ENCODE data around the gene RAI1.
"Not testable (repeated sequence)": the region's sequence is repeated elsewhere in the genome, so short reads cannot be mapped to it uniquely, and the experiment has no call there.

Gene RAI1

GRCh38 chr17:17681187-17681743 lies at the start of gene RAI1:
TSS of gene RAI1 (plus strand) at chr17:17681458. CDS start at chr17:17792949, 111,491 bp downstream.
- Histone ChIP-seq H3K36me3 (ENCODE audit: control insufficient read depth in 1 of 2, insufficient read depth in 2 of 2, low read length in 2 of 2) (no peaks in the 10 kb centered on the region), H3K9me3 (ENCODE audit: control insufficient read depth in 1 of 2, low read length in 2 of 2) (no peaks in the 10 kb centered on the region), H3K4me3 (ENCODE audit: low read depth in 1 of 2, low read length in 2 of 2) (peak within 1 kb of the TSS; percentile 77 to 78), H3K27me3 (ENCODE audit: control insufficient read depth in 1 of 2, insufficient read depth in 2 of 2, low read length in 2 of 2) (no peaks in the 10 kb centered on the region), H3K9ac (ENCODE audit: low read depth in 1 of 2, low read length in 2 of 2) (peak within 1 kb of the TSS; percentile 64 to 81), H3K27ac (ENCODE audit: low read depth, low read length) (peak within 1 kb of the TSS; percentile 87), H3K4me1 (ENCODE audit: control insufficient read depth in 1 of 2, insufficient read depth in 2 of 2, low read length in 2 of 2) (peaks cover 22 to 23% of the 10 kb centered on the region in 2 donors)

DNA sequence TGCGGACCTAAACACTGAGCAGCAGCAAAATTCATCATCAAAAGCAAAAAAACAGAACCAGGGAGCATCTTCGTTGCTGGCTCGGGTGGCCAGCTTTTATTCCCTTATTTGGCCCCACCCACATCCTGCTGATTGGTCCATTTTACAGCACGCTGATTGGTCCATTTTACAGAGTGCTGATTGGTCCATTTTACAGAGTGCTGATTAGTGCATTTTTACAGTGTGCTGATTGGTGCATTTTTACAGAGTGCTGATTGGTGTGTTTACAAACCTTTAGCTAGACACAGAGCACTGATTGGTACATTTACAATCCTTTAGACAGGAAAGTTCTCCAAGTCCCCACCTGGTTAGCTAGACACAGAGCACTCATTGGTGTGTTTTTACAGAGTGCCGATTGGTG lies 48.6 kb upstream of the RAI1 start:
- not testable (repeated sequence) for H3K36me3 ChIP-seq (ENCODE audit: control insufficient read depth in 1 of 2, insufficient read depth in 2 of 2, low read length in 2 of 2); H3K4me1 ChIP-seq (ENCODE audit: control insufficient read depth in 1 of 2, insufficient read depth in 2 of 2, low read length in 2 of 2); H3K9me3 ChIP-seq (ENCODE audit: control insufficient read depth in 1 of 2, low read length in 2 of 2); H3K4me3 ChIP-seq (ENCODE audit: low read depth in 1 of 2, low read length in 2 of 2); H3K9ac ChIP-seq (ENCODE audit: low read depth in 1 of 2, low read length in 2 of 2); H3K27ac ChIP-seq (ENCODE audit: low read depth, low read length); H3K27me3 ChIP-seq (ENCODE audit: control insufficient read depth in 1 of 2, insufficient read depth in 2 of 2, low read length in 2 of 2)

- Histone ChIP-seq H3K27ac (ENCODE audit: low read depth, low read length) (no peak overlapping the region), H3K27me3 (ENCODE audit: control insufficient read depth in 1 of 2, insufficient read depth in 2 of 2, low read length in 2 of 2) (no peaks in the 10 kb centered on the region), H3K9me3 (ENCODE audit: control insufficient read depth in 1 of 2, low read length in 2 of 2) (no peaks in the 10 kb centered on the region), H3K36me3 (ENCODE audit: control insufficient read depth in 1 of 2, insufficient read depth in 2 of 2, low read length in 2 of 2) (no peaks in the 10 kb centered on the region), H3K4me3 (ENCODE audit: low read depth in 1 of 2, low read length in 2 of 2) (no peak overlapping the region), H3K9ac (ENCODE audit: low read depth in 1 of 2, low read length in 2 of 2) (no peak overlapping the region), H3K4me1 (ENCODE audit: control insufficient read depth in 1 of 2, insufficient read depth in 2 of 2, low read length in 2 of 2) (peaks cover 0 to 4% of the 10 kb centered on the region in 2 donors)
Observed at GRCh38 chr17:17633310-17633709, 47.9 kb upstream of the RAI1 start.

GRCh38 chr17:17635126-17635525 lies 46.1 kb upstream of the RAI1 start:
- Histone ChIP-seq H3K27me3 (ENCODE audit: control insufficient read depth in 1 of 2, insufficient read depth in 2 of 2, low read length in 2 of 2) (no peaks in the 10 kb centered on the region), H3K4me1 (ENCODE audit: control insufficient read depth in 1 of 2, insufficient read depth in 2 of 2, low read length in 2 of 2) (no peaks in the 10 kb centered on the region), H3K36me3 (ENCODE audit: control insufficient read depth in 1 of 2, insufficient read depth in 2 of 2, low read length in 2 of 2) (no peaks in the 10 kb centered on the region), H3K27ac (ENCODE audit: low read depth, low read length) (no peak overlapping the region), H3K4me3 (ENCODE audit: low read depth in 1 of 2, low read length in 2 of 2) (no peak overlapping the region), H3K9me3 (ENCODE audit: control insufficient read depth in 1 of 2, low read length in 2 of 2) (no peaks in the 10 kb centered on the region), H3K9ac (ENCODE audit: low read depth in 1 of 2, low read length in 2 of 2) (no peak overlapping the region)

GRCh38 chr17:17635537-17636271 lies 45.6 kb upstream of the RAI1 start:
- not testable (repeated sequence) for H3K9ac ChIP-seq (ENCODE audit: low read depth in 1 of 2, low read length in 2 of 2); H3K4me3 ChIP-seq (ENCODE audit: low read depth in 1 of 2, low read length in 2 of 2); H3K4me1 ChIP-seq (ENCODE audit: control insufficient read depth in 1 of 2, insufficient read depth in 2 of 2, low read length in 2 of 2); H3K27me3 ChIP-seq (ENCODE audit: control insufficient read depth in 1 of 2, insufficient read depth in 2 of 2, low read length in 2 of 2); H3K36me3 ChIP-seq (ENCODE audit: control insufficient read depth in 1 of 2, insufficient read depth in 2 of 2, low read length in 2 of 2); H3K9me3 ChIP-seq (ENCODE audit: control insufficient read depth in 1 of 2, low read length in 2 of 2); H3K27ac ChIP-seq (ENCODE audit: low read depth, low read length)

DNA sequence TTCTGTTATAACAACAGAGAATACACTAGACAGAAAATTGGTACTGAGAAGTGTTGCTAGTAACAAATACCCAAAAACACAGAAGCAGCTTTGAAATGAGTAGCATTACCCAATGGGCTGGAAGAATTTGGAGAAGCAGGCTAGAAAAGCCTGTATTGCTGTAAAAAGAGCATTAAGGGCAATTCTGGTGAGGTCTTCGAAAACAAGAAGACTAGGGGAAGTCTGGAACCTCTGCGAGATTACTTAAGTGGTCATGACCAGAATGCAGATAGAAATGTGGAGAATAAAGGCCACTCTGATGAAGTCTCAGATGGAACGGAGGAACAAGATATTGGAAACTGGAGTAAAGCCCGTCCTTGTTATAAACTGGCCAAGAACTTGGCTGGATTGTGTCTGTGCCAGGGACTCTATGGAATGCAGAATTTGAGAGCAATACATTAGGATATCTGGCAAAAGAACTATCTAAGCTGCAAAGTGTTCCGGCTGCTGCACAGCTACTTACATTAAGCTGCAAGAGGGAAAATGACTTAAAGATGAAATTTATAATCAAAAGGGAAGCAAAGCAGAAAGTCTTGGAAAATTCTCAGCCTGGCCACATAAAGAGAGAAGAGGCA lies 44.9 kb upstream of the RAI1 start:
- H3K9me3 ChIP-seq (ENCODE audit: control insufficient read depth in 1 of 2, low read length in 2 of 2), result no peaks in the 10 kb centered on the region
- H3K27me3 ChIP-seq (ENCODE audit: control insufficient read depth in 1 of 2, insufficient read depth in 2 of 2, low read length in 2 of 2), result no peaks in the 10 kb centered on the region
- no peak overlapping the region for H3K27ac ChIP-seq (ENCODE audit: low read depth, low read length)
- no peak overlapping the region for H3K9ac ChIP-seq (ENCODE audit: low read depth in 1 of 2, low read length in 2 of 2)
- no peak overlapping the region for H3K4me3 ChIP-seq (ENCODE audit: low read depth in 1 of 2, low read length in 2 of 2)
- H3K36me3 ChIP-seq (ENCODE audit: control insufficient read depth in 1 of 2, insufficient read depth in 2 of 2, low read length in 2 of 2), result no peaks in the 10 kb centered on the region
- H3K4me1 ChIP-seq (ENCODE audit: control insufficient read depth in 1 of 2, insufficient read depth in 2 of 2, low read length in 2 of 2), result no peaks in the 10 kb centered on the region

DNA sequence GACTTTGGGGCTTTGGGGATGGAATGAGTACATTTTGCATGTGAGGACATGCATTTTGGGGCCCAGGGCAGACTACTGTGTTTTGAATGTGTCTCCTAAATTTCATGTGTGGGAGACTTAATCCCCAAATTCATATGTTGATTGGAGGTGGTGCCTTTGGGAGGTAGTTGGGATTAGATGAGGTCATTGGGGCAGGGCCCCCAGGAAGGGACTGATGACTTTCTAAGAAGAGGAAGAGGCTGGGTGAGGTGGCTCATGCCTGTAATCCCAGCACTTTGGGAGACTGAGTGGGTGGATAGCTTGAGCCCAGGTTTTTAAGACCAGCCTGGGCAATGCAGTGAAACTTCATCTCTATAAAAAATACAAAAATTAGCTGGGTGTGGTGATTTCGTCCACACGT lies 42.8 kb upstream of the RAI1 start:
- no peak overlapping the region for H3K27ac ChIP-seq (ENCODE audit: low read depth, low read length)
- H3K9me3 ChIP-seq (ENCODE audit: control insufficient read depth in 1 of 2, low read length in 2 of 2), result no peaks in the 10 kb centered on the region
- H3K27me3 ChIP-seq (ENCODE audit: control insufficient read depth in 1 of 2, insufficient read depth in 2 of 2, low read length in 2 of 2), result no peaks in the 10 kb centered on the region

DNA sequence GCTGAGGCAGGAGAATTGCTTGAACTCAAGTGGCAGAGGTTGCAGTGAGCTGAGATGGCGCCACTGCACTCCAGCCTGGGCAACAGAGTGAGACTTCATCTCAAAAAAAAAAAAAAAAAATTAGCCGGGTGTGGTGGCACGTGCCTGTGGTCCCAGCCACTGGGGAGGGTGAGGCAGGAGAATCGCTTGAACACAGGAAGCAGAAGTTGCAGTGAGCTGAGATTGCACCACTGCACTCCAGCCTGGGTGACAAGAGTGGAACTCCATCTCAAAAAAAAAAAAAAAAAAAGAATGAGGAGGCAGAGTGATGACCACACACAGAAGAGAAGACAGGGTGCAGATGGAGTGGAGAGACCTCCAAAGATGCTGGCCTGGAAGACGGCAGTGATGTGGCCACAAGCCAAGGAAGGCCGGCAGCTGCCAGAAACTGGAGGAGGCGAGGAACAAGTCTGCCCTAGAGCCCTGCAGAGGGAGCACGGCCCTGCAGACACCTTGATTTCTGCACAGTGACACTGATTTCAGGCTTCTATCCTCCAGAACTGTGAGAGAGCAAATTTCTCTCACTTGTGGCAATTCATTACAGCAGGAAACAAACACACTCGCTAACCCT lies 41.5 kb upstream of the RAI1 start:
- not testable (repeated sequence) for H3K4me1 ChIP-seq (ENCODE audit: control insufficient read depth in 1 of 2, insufficient read depth in 2 of 2, low read length in 2 of 2); H3K9ac ChIP-seq (ENCODE audit: low read depth in 1 of 2, low read length in 2 of 2); H3K36me3 ChIP-seq (ENCODE audit: control insufficient read depth in 1 of 2, insufficient read depth in 2 of 2, low read length in 2 of 2); H3K9me3 ChIP-seq (ENCODE audit: control insufficient read depth in 1 of 2, low read length in 2 of 2); H3K4me3 ChIP-seq (ENCODE audit: low read depth in 1 of 2, low read length in 2 of 2); H3K27ac ChIP-seq (ENCODE audit: low read depth, low read length); H3K27me3 ChIP-seq (ENCODE audit: control insufficient read depth in 1 of 2, insufficient read depth in 2 of 2, low read length in 2 of 2)

More for the DNA sequence above, 42.8 kb upstream of the RAI1 start:
- H3K4me3 ChIP-seq (ENCODE audit: low read depth in 1 of 2, low read length in 2 of 2), result no peak overlapping the region
- no peaks in the 10 kb centered on the region for H3K4me1 ChIP-seq (ENCODE audit: control insufficient read depth in 1 of 2, insufficient read depth in 2 of 2, low read length in 2 of 2)
- no peak overlapping the region for H3K9ac ChIP-seq (ENCODE audit: low read depth in 1 of 2, low read length in 2 of 2)
- no peaks in the 10 kb centered on the region for H3K36me3 ChIP-seq (ENCODE audit: control insufficient read depth in 1 of 2, insufficient read depth in 2 of 2, low read length in 2 of 2)

- H3K27ac ChIP-seq (ENCODE audit: low read depth, low read length), result no peak overlapping the region
Observed at GRCh38 chr17:17641621-17642409, 39.4 kb upstream of the RAI1 start.

DNA sequence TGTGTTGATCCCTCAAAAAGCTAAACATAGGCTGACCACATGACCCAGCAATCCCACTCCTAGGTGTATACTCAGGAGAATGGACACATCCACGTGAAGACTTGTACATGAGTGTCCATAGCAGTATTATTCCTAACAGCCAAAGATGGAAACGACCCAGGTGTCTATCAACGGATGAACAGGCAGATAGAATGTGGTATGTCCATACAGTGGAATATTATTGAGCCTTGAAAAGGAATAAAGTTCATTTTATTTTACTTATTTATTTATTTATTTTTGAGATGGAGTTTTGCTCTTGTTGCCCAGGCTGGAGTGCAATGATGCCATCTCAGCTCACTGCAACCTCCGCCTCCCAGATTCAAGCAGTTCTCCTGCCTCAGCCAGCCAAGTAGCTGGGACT lies 36.1 kb upstream of the RAI1 start:
- H3K4me3 ChIP-seq (ENCODE audit: low read depth in 1 of 2, low read length in 2 of 2); H3K27ac ChIP-seq (ENCODE audit: low read depth, low read length); H3K4me1 ChIP-seq (ENCODE audit: control insufficient read depth in 1 of 2, insufficient read depth in 2 of 2, low read length in 2 of 2); H3K27me3 ChIP-seq (ENCODE audit: control insufficient read depth in 1 of 2, insufficient read depth in 2 of 2, low read length in 2 of 2); H3K9ac ChIP-seq (ENCODE audit: low read depth in 1 of 2, low read length in 2 of 2); H3K36me3 ChIP-seq (ENCODE audit: control insufficient read depth in 1 of 2, insufficient read depth in 2 of 2, low read length in 2 of 2); H3K9me3 ChIP-seq (ENCODE audit: control insufficient read depth in 1 of 2, low read length in 2 of 2): not testable (repeated sequence)

More at GRCh38 chr17:17641621-17642409, 39.4 kb upstream of the RAI1 start:
- H3K36me3 ChIP-seq (ENCODE audit: control insufficient read depth in 1 of 2, insufficient read depth in 2 of 2, low read length in 2 of 2), result no peaks in the 10 kb centered on the region
- H3K9me3 ChIP-seq (ENCODE audit: control insufficient read depth in 1 of 2, low read length in 2 of 2), result no peaks in the 10 kb centered on the region
- H3K4me1 ChIP-seq (ENCODE audit: control insufficient read depth in 1 of 2, insufficient read depth in 2 of 2, low read length in 2 of 2), result no peaks in the 10 kb centered on the region
- no peak overlapping the region for H3K9ac ChIP-seq (ENCODE audit: low read depth in 1 of 2, low read length in 2 of 2)
- no peak overlapping the region for H3K4me3 ChIP-seq (ENCODE audit: low read depth in 1 of 2, low read length in 2 of 2)
- no peaks in the 10 kb centered on the region for H3K27me3 ChIP-seq (ENCODE audit: control insufficient read depth in 1 of 2, insufficient read depth in 2 of 2, low read length in 2 of 2)

Measured in duodenal mucosa (tissue), 2 donors.